ENCODE measurements around the gene CHKA. TPM values are rescaled to one million over a fixed set of nuclear protein-coding genes. Genes with fewer than 3 reads are reported as not detected.

The CHKA gene
- total and polyA plus RNA-seq, 2 of the 8 experiments (the other 6 are each of a cell fraction or from before 2014, with no cell fraction given): 61.2 to 86.6 TPM

DNA sequence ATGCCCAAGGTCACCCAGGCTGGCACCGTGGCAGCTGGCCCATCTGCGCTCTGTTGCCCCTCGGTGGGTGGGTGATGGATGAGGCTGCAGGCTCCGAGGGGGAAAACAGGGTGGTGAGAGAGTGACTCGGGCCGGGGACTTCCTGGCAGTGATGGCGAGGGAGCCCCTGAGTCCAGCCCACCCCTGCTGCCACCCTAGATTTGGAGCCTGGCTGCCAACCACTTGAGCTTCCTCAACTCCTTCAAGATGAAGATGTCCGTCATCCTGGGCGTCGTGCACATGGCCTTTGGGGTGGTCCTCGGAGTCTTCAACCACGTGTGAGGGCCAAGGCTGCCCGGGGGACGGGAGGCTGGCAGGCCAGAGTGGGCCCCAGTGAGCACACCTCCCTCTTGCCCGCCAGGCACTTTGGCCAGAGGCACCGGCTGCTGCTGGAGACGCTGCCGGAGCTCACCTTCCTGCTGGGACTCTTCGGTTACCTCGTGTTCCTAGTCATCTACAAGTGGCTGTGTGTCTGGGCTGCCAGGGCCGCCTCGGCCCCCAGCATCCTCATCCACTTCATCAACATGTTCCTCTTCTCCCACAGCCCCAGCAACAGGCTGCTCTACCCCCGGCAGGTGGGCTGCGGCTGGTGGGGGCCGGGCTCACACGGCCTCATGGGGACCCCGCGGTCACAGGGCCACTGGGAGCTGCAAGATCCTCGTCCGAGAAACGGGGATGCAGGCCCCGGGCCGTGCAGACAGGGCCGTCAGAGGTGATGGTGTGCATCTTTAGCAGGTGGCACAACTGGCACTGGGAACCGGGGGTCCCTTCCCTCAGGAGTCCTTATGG lies 72.3 kb downstream of the CHKA start:
- Histone ChIP-seq H3K9me3 (ENCODE audit: insufficient read depth in 2 of 2, low read depth in 1 of 2, low read length in 1 of 2) (no peaks in the 10 kb centered on the region), H3K79me2 (ENCODE audit: control insufficient read depth in 1 of 2, insufficient read depth in 2 of 2, low read length in 2 of 2) (no peaks in the 10 kb centered on the region), H4K91ac (replicated peaks; ENCODE audit: insufficient read length, low read length) (no peak overlapping the region), H2BK20ac (ENCODE audit: low read length) (no peak overlapping the region), H3K9ac (replicated peaks in 1 of 4; ENCODE audit: extremely low read depth in 1 of 4, low read depth in 3 of 4, low read length in 3 of 4) (no peak overlapping the region), H3K23ac (ENCODE audit: insufficient read length) (no peak overlapping the region), H2BK12ac (ENCODE audit: low read depth, low read length) (no peak overlapping the region), H2BK5ac (ENCODE audit: low read depth, low read length) (no peak overlapping the region), H3K27ac (ENCODE audit: low read depth, low read length) (no peak overlapping the region), H2AFZ (ENCODE audit: low read length) (no peak overlapping the region), H3K23me2 (ENCODE audit: low read depth, low read length) (no peaks in the 10 kb centered on the region), H4K8ac (ENCODE audit: extremely low read depth, insufficient read depth, low read length) (peak overlapping the region; percentile 45), H2BK120ac (replicated peaks; ENCODE audit: low read depth, low read length) (no peak overlapping the region), H3K4ac (replicated peaks; ENCODE audit: insufficient read length, low read depth, low read length) (no peak overlapping the region), H3K79me1 (ENCODE audit: low read depth, low read length) (peaks cover 3% of the 10 kb centered on the region; the same call in 1 of the 2 replicates), H2AK5ac (ENCODE audit: low read depth, low read length) (no peak overlapping the region), H3K14ac (ENCODE audit: insufficient read length) (no peak overlapping the region), H3K4me1 (replicated peaks in 1 of 4; ENCODE audit: control insufficient read depth in 3 of 4, insufficient read depth in 4 of 4, low read length in 3 of 4) (peaks cover 0 to 12% (median 6%) of the 10 kb centered on the region in 4 experiments; a peak in 5 of 7 replicates), H4K20me1 (replicated peaks in 1 of 2; ENCODE audit: control insufficient read depth in 1 of 2, insufficient read depth in 2 of 2, low read length in 2 of 2) (peaks cover 0 to 12% of the 10 kb centered on the region in 2 experiments), H4K5ac (ENCODE audit: insufficient read length, low read depth, low read length) (no peak overlapping the region), H3K4me3 (ENCODE audit: extremely low read depth in 1 of 4, insufficient read depth in 2 of 4, low read depth in 3 of 4, low read length in 4 of 4) (no peak overlapping the region), H2BK15ac (ENCODE audit: low read length) (no peak overlapping the region), H3K36me3 (ENCODE audit: control insufficient read depth in 2 of 4, insufficient read depth in 4 of 4, low read length in 3 of 4) (peaks cover 0 to 6% (median 2%) of the 10 kb centered on the region in 4 experiments; a peak in 3 of 8 replicates), H3K27me3 (replicated peaks in 1 of 4; ENCODE audit: control insufficient read depth in 3 of 4, extremely low read depth in 1 of 4, insufficient read depth in 3 of 4, low read length in 3 of 4) (no peaks in the 10 kb centered on the region), H3K4me2 (ENCODE audit: insufficient read depth in 1 of 2, low read depth in 2 of 2, low read length in 2 of 2) (no peak overlapping the region), H3K56ac (replicated peaks; ENCODE audit: insufficient read length, low read depth, low read length) (no peak overlapping the region), H3K18ac (ENCODE audit: extremely low read depth, low read length) (no peak overlapping the region)
- CTCF ChIA-PET (ENCODE audit: partially characterized antibody): interaction anchor here (0.9 to 1.1 kb wide), 2 partner anchors 28 to 157 kb away, joined by 3 to 4 read pairs; no protein-coding TSS in a partner anchor
- POLR2A ChIA-PET (ENCODE audit: partially characterized antibody): interaction anchor here (10.8 kb wide), 1 partner anchor 13 kb away, joined by 183 read pairs; the partner anchor contains the start of genes NDUFS8 and TCIRG1
- DNase-seq (ENCODE audit: low read depth in 1 of 2, low spot score in 2 of 2) (no peak), FAIRE-seq (no peak)
- 87% methylated on average over 35 of the region's 35 CpGs; no CpG with 5 or more reads in 1 of the 2 experiments for WGBS, 2 experiments (ENCODE audit: extremely low coverage in 1 of 2, insufficient coverage in 1 of 2, insufficient read length in 1 of 2, insufficient replicate concordance in 2 of 2, low coverage in 1 of 2, low lambda C conversion rate in 2 of 2, missing lambda C conversion rate in 1 of 2)
- TF ChIP-seq NANOG (IDR thresholded peaks at IDR 0.05; ENCODE audit: insufficient read depth, low read depth, low read length, poor library complexity, severe bottlenecking) (no peak), CREB1 (IDR thresholded peaks at IDR 0.05) (no peak), ASH2L (IDR thresholded peaks at IDR 0.05; ENCODE audit: low read length) (no peak), CHD2 (IDR thresholded peaks at IDR 0.05; ENCODE audit: low read length) (no peak), YY1 (IDR thresholded peaks at IDR 0.05; ENCODE audit: low read depth, low read length) (no peak), MAFK (IDR thresholded peaks at IDR 0.05; ENCODE audit: low read depth, low read length) (no peak), EP300 (IDR thresholded peaks at IDR 0.05; ENCODE audit: borderline replicate concordance in 1 of 2, low read depth in 2 of 2, low read length in 2 of 2) (no peak), CTBP2 (IDR thresholded peaks at IDR 0.05; ENCODE audit: borderline replicate concordance, insufficient read depth, insufficient read length, low read length) (no peak), SP1 (IDR thresholded peaks at IDR 0.05; ENCODE audit: low read depth, low read length) (no peak), RNF2 (IDR thresholded peaks at IDR 0.05; ENCODE audit: borderline replicate concordance, low read depth, low read length, missing control alignments, poor library complexity, severe bottlenecking) (no peak), SIRT6 (IDR thresholded peaks at IDR 0.05; ENCODE audit: low read length) (no peak)

All from H1 (cell line).